Ectodermal cell (in vitro differentiated cells): ENCODE data around the gene SDF2.

ENCODE experiments used
- H3K27ac ChIP-seq: 2 replicates; pipeline ENCODE4 v1.7.0; 2013; ENCODE audit warnings: mild to moderate bottlenecking, low read depth, low read length; ENCODE audit not compliant: insufficient read depth, poor library complexity, severe bottlenecking
- H3K27me3 ChIP-seq: 2 replicates; pipeline ENCODE4 v1.7.0; 2013; ENCODE audit warnings: mild to moderate bottlenecking, low read length; ENCODE audit not compliant: insufficient read depth, control insufficient read depth, poor library complexity, severe bottlenecking
- H3K36me3 ChIP-seq: one replicate; pipeline ENCODE4 v1.7.0; 2013; ENCODE audit warnings: low read length; ENCODE audit not compliant: control insufficient read depth, insufficient read depth
- H3K4me1 ChIP-seq: one replicate; pipeline ENCODE4 v1.7.0; 2013; ENCODE audit warnings: low read length; ENCODE audit not compliant: control insufficient read depth, insufficient read depth
- H3K4me3 ChIP-seq: 2 replicates; pipeline ENCODE4 v1.7.0; 2013; ENCODE audit warnings: low read depth, low read length, control low read depth; ENCODE audit not compliant: insufficient read depth
- H3K9me3 ChIP-seq: 2 replicates; pipeline ENCODE4 v1.7.0; 2013; ENCODE audit warnings: mild to moderate bottlenecking, low read length, moderate library complexity; ENCODE audit not compliant: control insufficient read depth
- WGBS, 2 experiments: methylation state at CpG; one replicate each; pipeline ENCODE4 v1.1.7; 2013; ENCODE audit warnings: missing lambda C conversion rate in 2 of 2; 5-methylcytosine and 5-hydroxymethylcytosine counted together

The SDF2 gene

DNA sequence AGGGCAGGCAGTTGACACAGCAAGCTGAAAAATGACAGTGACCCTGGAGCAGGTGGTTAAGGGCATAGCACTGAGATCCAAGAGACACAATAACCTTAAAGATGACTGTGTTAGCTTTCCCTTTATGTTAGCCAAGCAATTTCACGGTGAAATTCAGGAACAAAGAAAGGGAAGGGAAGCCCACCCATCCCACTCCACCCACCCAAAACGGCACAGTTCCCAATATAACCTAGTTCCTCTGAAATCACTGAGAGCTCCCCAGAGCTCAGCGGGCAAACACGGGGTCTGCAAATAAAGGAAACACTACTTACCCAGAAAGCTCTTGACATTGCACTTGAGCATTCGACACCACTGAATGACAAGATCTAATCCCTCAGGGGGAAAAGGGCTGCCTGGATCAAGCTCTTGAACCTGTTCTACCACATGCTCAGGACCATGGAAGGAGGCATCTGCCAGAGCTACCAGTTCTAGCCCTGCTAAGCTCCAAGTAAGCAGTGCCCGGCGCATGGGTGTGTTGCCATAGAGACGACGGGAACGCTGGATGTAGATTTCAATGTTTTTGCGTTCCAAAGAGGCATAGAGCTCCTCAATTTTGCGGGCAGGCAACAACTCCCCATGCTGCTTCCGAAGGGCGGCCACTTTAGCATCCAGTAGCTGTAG lies 27.4 kb downstream of the SDF2 start:
- H3K36me3 ChIP-seq, result peaks cover 81% of the 10 kb centered on the region
- no peaks in the 10 kb centered on the region for H3K27me3 ChIP-seq
- H3K9me3 ChIP-seq, result no peaks in the 10 kb centered on the region
- no peak overlapping the region for H3K4me3 ChIP-seq
- 94 to 96% methylated on average over 14 of the region's 14 CpGs for WGBS, 2 experiments
- no peaks in the 10 kb centered on the region for H3K4me1 ChIP-seq
- H3K27ac ChIP-seq, result no peak overlapping the region

DNA sequence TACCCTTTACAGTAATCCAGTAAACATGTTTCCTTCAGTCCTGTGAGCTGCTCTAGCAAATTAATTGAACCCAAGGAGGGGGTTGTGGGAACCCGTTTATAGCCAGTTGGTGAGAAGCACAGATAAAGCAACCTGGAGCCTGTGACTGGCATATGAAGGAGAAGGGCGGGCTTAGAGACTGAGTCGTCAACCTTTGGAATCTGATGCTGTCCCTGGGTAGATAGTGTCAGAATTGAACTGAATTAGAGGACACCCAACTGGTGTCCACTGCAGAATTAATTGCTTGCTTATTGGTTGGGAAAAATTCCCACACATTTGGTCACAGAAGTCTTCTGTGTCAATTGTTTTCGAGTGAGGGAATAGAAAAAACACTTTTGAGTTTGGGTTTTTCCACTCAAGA lies 34.9 kb downstream of the SDF2 start:
- Histone ChIP-seq H3K36me3 (peaks cover 51% of the 10 kb centered on the region), H3K4me3 (no peak overlapping the region), H3K27ac (no peak overlapping the region), H3K9me3 (no peaks in the 10 kb centered on the region), H3K27me3 (no peaks in the 10 kb centered on the region), H3K4me1 (no peaks in the 10 kb centered on the region)
- WGBS, 2 experiments, result 95 to 97% methylated on average over 4 of the region's 4 CpGs

DNA sequence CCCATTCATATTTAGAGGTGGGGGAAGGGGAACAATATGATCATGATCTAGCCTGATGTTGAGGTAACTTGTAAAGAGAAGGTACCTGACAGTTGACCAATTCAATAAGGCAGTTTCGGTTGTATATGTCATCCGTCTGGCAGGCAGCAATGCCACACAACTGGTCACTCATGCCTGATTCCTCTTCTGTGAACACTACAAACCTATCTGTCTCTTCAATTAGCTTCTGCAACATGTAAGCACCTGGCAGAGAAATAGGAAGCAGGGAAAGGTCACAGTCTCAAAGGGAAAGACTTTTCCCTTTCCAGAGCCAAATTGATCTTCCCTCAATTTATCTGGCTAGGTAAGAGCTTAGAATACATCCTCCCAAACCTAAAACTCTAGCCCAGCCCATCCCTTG lies 37.6 kb downstream of the SDF2 start:
- no peaks in the 10 kb centered on the region for H3K27me3 ChIP-seq
- H3K4me1 ChIP-seq, result no peaks in the 10 kb centered on the region
- 96 to 97% methylated on average over 2 of the region's 2 CpGs for WGBS, 2 experiments
- H3K4me3 ChIP-seq, result no peak overlapping the region
- no peaks in the 10 kb centered on the region for H3K9me3 ChIP-seq
- H3K36me3 ChIP-seq, result peaks cover 63% of the 10 kb centered on the region
- H3K27ac ChIP-seq, result no peak overlapping the region

DNA sequence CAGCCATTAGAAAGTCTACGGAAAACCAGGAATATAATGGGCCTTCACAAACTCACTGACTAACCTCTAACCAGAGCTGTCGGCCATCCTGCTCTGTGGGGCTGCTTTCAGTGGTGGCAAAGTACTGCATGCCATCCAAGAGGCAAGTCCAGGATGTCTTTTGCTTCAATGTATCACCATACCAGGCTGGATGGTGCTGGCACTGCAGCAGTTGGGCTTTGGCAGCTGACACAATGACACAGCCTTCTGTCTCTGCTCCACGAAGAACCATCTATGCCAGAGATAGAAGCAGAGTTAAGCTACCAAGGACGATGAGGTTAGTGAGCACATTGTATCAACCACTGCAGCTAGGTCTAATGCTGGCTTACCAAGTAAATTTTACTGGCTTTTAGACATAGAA lies 38.0 kb downstream of the SDF2 start:
- Histone ChIP-seq H3K36me3 (peaks cover 67% of the 10 kb centered on the region), H3K4me3 (no peak overlapping the region), H3K27me3 (no peaks in the 10 kb centered on the region), H3K27ac (no peak overlapping the region), H3K9me3 (no peaks in the 10 kb centered on the region), H3K4me1 (no peaks in the 10 kb centered on the region)
- WGBS, 2 experiments, result 95 to 96% methylated on average over 4 of the region's 4 CpGs

DNA sequence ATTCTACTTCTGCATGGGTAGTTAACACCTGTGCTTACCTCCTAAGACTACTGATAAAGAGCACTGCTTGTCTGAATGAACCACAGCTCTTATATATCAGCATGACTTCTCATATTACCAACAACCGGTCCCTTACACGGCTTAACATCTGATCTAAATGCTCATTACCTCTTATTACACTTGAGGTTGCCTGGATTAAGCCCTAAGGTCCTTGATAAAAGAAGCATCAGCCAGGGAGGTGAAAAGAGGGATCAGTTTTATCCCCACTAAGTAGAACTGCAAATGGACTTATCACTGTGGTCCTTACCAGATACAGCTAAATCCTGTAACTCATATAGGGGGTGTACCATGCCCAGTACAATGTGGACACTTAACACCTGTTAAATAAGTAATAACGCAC lies 39.5 kb downstream of the SDF2 start:
- H3K36me3 ChIP-seq, result peaks cover 68% of the 10 kb centered on the region
- no peaks in the 10 kb centered on the region for H3K4me1 ChIP-seq
- H3K27ac ChIP-seq, result no peak overlapping the region
- no peak overlapping the region for H3K4me3 ChIP-seq
- 94 to 96% methylated on average over 2 to 3 of the region's 3 CpGs for WGBS, 2 experiments
- no peaks in the 10 kb centered on the region for H3K27me3 ChIP-seq
- no peaks in the 10 kb centered on the region for H3K9me3 ChIP-seq

DNA sequence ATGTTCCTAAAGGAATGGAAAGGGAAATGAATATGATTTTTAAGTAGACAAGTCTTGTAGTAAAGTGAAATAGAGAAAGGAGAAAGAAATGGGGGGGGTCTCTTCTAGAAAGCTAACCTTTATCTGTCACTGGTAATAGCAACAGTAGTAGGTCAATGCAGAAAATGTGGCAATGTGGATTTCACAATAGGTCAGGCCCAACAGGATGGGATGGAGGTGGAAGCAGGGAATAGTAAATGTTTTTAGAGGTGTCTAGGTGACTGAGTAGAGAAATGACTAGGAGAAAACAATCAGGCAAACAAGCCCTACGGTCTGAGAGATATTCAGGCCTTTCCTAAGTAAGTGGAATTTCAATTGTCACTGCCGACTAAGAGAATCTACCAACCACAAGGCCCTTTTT lies 41.7 kb downstream of the SDF2 start:
- Histone ChIP-seq H3K4me1 (no peaks in the 10 kb centered on the region), H3K27ac (no peak overlapping the region), H3K9me3 (no peaks in the 10 kb centered on the region), H3K27me3 (no peaks in the 10 kb centered on the region), H3K4me3 (no peak overlapping the region), H3K36me3 (peaks cover 87% of the 10 kb centered on the region)
- 92 to 95% methylated on average over 2 of the region's 2 CpGs for WGBS, 2 experiments

DNA sequence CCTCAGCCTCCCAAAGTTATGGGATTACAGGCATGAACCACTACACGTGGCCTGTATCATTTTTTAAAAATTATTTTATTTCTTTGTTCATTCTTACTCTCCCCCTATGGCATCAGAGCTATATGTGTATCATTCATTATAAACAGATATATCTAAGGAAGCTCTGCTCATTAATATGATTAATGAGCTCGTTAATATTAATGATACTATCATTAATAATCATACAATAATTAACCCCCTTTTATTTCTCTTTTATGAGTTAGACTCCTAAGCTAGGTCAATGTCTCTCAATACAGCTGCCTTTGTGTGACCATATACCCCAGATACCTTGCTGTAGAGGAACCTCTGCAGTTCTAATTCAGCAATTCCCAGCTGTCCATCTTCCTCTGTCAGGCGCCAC lies 43.2 kb downstream of the SDF2 start:
- Histone ChIP-seq H3K27ac (no peak overlapping the region), H3K4me3 (no peak overlapping the region), H3K36me3 (peaks cover 84% of the 10 kb centered on the region), H3K4me1 (no peaks in the 10 kb centered on the region), H3K27me3 (no peaks in the 10 kb centered on the region), H3K9me3 (no peaks in the 10 kb centered on the region)
- 90 to 99% methylated on average over 2 of the region's 3 CpGs for WGBS, 2 experiments

DNA sequence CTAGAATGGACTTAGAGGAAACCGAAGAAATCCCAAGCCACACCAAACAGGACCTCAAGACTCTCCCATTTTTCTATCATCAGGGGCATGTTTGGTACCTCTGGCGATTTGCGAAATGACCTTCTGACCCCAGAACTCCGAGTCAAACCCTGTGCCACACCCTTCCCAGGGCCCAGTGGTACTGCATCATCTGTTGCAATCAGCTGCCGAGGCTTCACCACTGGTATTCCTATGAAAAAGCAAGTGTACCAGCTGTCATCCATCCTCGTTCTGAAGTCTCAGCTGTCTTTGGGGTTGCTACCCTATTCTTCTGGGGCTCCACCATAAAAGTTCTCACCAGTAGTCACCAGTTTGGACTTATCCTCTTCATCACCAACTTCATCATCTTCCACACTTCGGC lies 45.4 kb downstream of the SDF2 start:
- H3K27me3 ChIP-seq, result no peaks in the 10 kb centered on the region
- H3K36me3 ChIP-seq, result peaks cover 63% of the 10 kb centered on the region
- H3K4me1 ChIP-seq, result no peaks in the 10 kb centered on the region
- no peak overlapping the region for H3K27ac ChIP-seq
- no peaks in the 10 kb centered on the region for H3K9me3 ChIP-seq
- H3K4me3 ChIP-seq, result no peak overlapping the region
- 90 to 96% methylated on average over 7 of the region's 7 CpGs for WGBS, 2 experiments

DNA sequence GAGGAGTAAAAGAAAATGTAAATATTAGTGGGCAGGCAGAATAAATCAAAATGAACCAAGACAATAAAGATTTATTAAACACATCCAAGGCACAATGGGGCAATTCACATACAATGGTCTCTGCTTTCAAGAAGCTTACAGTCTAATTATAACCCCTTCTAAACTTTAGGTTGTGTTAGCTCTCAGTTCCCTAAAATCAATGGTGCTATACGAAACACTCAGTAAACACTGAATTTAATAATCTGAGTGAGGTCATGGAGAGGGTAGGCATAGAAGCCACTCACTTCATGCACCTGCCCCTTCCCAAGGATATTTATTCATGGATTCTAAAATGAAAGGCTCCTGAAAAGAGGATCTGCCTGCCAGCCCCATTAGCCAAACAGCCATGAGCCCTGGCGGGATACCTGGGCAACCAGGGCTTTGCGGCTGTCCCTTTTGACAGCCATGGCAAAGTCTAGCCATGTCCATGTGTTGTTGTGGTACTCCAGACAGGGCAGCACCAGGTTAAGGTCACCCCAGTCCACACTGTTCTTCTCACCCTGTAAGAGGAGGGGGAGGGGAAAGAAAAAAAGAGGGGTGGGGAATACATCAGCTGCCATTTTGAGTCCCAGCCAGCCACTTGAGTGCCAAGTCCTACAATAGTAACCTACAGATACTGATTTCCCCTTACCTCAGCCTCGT lies 46.3 kb downstream of the SDF2 start:
- 96 to 97% methylated on average over 3 to 4 of the region's 4 CpGs for WGBS, 2 experiments
- H3K27ac ChIP-seq, result no peak overlapping the region
- no peak overlapping the region for H3K4me3 ChIP-seq
- no peaks in the 10 kb centered on the region for H3K9me3 ChIP-seq
- no peaks in the 10 kb centered on the region for H3K27me3 ChIP-seq
- no peaks in the 10 kb centered on the region for H3K4me1 ChIP-seq
- H3K36me3 ChIP-seq, result peaks cover 54% of the 10 kb centered on the region

DNA sequence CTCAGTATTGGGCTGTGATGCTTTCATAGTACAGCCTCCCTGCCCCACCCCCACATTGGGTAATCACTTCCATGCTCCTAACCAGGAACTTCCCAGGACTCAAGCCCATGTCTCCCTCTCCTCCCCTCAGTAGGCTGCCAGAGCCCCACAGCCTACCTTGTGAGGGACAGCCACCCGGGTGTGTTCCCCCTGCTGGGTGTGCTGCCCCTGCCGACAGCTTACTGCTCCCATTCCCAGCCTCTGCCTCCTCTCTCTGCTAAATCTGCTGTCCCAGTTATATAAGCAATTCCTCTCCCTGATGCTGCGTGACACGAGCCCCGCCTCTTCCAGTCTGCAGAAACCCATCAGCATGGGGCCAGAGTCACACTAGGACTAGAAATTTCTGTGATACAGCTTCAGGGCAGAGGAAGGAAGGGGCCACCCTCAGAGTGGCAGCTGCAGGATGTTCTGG lies 47.8 kb downstream of the SDF2 start, which contains the start of gene RSKR:
RSKR (minus strand) TSS at position 255 of the 451 bp plus-strand sequence; CDS start at position 231, 24 bp downstream.
- Histone ChIP-seq H3K9me3 (no peaks in the 10 kb centered on the region), H3K4me1 (no peaks in the 10 kb centered on the region), H3K27ac (no peak within 1 kb of the TSS), H3K4me3 (no peak within 1 kb of the TSS), H3K36me3 (peaks cover 41% of the 10 kb centered on the region), H3K27me3 (no peaks in the 10 kb centered on the region)
- 89 to 91% methylated on average over 5 of the region's 5 CpGs for WGBS, 2 experiments
